HG02623 (cell line): ENCODE data around the gene RPL3.
A peak's percentile ranks its signal among the peaks of the same experiment; 100 is the strongest.

Experiments used
- ATAC-seq: cut with Tn5 transposase; IDR thresholded peaks from one replicate; pipeline ENCODE4 v1.9.1; 2021; ENCODE audit warnings: moderate library complexity; ENCODE audit not compliant: unreplicated experiment

Gene RPL3

GRCh38 chr22:39284142-39284980 is 35.1 kb downstream of the RPL3 start:
- ATAC-seq, result no peak

DNA sequence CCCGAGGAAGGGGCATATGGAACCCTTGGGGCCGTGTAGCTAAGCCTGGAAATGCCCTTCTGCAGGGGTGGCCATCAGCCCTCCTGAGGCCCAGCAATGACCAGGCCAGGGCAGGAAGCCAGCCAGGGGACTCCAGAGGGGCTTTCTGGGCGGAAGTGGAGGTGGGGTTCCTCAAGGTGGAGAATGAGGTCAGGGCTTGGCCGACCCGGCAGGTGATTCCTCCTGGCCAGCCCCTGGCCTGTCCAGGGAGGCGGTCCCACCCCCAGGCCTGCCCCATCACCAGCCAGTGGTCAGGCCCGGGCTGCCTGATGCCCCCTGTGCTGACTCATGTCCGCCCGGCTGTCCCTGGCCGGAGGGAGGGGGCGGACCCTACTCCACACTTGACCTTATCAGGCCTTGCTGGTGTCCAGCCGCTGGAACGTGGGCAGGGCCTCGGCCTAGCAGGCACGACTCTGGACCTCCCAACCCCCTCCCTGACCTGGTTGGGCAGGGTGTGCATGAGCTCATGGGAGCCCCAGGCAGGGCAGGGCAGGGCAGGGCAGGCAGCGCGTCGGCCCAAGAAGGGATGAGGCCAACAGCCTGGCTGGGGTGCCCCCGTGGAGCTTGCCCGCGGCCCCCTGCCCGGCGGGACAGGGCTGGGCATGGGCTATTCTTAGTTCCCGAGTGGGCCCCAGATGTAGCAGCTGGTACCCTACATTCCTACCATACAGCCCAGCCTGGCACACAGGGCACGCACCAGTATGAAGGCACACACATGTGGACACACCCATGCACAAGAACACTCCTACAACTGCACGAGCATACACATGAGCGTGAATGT is 35.9 kb downstream of the RPL3 start:
- no peak for ATAC-seq

- ATAC-seq, result no peak
These were observed 36.6 kb downstream of the RPL3 start for GRCh38 chr22:39282645-39283321.

DNA sequence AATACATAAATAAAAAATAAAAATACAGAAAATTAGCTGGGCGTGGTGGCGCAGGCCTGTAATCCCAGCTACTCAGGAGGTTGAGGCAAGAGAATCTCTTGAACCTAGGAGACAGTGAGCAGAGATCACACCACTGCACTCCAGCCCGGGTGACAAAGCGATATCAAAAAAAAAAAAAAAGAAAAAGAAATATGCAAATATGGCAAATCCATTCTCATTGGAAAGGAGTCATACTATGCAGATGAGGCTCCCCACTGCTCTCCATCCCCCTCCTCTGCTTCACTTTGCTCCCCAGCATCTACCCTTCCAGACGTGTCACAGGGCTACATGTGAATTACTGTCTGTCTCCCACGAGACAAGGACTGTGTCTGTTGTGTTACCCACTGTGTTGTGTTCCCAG is 38.3 kb downstream of the RPL3 start:
- no peak for ATAC-seq

GRCh38 chr22:39280250-39280649 is 39.2 kb downstream of the RPL3 start:
- ATAC-seq, result no peak

GRCh38 chr22:39279170-39279850 is 40.1 kb downstream of the RPL3 start:
- ATAC-seq, result no peak

- no peak for ATAC-seq
These were observed 41.4 kb downstream of the RPL3 start for GRCh38 chr22:39278040-39278439.

DNA sequence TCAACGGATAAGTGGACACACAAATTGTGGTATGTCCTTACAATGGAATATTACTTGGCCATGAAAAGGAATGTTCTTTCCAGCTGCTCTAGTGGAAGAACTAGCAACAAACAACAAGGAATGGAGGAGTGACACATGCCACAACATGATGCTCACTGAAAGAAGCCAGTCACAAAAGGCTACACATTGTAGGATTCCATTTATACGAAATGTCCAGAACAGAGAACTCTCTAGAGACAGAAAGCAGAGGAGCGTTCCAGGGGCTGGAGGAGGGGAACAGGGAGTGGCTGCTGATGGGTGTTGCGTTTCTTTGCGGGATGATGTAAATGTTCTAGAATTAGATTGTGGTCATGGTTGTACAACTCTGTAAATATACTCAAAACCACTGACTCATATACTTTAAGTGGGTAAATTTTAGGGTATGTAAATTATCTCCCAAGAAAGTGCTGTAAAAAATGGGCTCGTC is 42.2 kb downstream of the RPL3 start:
- ATAC-seq, result no peak

DNA sequence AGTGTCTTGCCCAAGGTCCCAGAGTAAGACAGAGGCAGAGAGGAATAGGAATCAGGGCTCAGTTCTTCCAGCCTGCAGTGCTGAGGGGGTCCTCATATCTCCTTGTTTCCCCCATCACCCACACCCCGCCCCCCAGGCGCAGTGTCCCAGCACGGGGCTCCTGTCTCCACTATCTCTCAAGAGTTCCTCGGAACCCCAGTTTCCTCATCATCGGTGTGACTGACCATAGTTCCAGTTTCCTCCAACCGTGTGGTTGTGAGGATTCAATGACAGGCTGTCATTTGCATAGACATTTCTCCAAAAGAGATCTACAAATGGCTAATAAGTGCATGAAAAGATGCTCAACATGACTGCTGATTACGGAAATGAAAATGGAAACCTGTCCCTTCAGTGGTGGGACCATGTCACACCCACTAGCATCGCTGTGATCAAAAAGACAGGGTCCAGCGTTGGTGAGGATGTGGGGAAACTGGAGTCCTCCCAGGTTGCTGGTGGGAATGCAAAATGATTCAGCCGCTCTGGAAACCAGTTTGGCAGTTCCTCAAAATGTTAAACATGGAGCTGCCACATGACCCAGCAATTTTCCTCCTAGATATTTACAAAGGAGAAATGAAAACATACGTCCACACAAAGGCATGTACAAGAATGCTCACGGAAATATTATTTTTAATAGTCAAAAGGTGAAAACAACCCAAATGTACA is 42.8 kb downstream of the RPL3 start:
- ATAC-seq, result no peak

DNA sequence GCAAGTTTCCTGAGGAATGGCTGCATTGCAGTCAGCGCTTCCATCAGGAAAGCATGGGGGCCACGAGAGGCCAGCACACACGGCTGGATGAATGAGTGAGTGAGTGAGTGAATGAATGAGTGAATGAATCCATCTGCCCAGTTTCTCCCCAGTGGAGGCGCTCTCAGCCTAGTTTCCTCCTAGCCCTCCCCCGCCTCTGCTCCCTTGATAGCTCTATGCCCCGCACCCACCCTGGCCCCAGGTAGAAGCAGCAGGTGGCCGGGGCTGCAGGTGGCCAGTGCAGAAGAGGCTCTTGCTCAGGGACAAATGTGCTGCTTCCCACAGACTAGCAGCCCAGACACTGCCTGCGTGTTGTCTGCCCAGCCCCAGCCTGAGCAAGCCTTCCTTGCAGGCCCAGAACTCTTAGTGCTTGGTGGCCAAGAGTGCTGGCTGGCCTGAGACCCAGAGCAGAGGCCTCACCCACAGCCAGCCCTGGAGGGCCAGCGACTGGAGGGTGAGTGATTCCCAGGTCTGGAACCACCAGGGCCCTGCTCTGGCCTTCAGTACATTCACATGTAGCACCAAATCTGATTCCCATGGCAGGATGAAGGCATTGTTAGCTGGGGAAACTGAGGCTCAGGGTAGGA is 43.5 kb downstream of the RPL3 start:
- no peak for ATAC-seq

DNA sequence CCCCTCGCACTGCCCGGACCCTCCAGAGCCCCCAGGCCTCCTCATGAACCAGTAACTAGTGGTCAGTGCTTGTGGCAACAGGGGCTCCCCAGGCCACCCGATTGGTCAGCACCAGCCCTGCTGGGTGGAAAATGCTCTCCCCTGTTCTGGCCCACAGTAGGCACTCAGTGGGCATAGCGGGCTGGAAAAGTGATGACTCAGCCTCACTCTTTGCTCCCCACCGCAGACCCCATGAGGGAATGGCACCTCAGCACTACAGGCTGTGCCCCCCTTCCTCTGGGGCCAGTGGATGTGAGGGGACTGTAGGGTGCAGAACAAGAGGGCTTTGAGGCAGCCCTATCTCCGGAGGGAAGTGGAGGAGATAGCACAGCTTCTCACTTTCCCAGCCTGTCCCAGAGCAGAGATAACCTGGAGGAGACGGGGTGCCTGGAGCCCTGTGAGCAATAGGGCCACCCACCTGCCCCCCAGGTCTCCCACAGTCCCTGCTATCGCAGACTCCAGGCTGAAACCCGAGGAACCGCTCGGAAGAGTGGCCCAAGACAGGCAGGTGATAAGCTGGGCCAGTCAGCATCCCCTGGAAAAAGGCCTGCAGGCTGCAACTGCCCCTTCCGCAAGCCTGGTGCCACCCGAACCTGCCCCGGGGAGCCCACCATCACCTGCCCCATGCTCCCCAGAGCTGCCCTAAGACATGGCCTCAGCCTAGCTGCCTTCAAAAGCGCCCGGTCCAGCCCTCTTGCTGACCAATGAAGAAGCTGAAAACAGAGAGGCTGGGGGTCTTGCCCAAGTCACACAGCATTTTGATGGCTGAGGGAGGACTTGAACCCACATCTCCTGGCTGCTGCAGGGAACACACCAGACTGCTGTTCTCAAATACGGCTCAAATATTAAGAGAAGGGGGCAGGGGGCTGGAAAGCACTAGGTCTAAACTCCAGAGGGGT is 45.2 kb downstream of the RPL3 start:
- no peak for ATAC-seq

GRCh38 chr22:39270792-39271191 is 48.6 kb downstream of the RPL3 start:
- ATAC-seq, result no peak

DNA sequence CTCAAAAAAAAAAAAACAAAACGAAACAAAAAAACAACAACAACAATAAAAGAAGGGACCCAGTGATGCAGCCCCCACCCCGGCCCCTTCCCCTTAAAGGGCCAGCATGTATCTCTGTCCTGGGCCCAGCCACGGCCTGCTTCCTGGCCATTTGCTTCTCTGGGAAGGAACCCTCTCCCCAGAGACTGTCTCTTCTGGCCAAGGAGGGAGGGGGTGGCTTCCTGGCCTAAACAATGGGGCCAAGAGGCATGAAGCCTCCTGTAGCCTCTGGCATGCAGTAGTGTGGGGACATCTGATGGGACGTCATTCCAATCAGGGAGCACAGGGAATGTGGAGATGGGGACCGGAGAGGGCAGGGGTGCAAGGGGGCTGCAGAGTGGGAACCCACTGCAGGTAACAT is 49.1 kb downstream of the RPL3 start:
- no peak for ATAC-seq

DNA sequence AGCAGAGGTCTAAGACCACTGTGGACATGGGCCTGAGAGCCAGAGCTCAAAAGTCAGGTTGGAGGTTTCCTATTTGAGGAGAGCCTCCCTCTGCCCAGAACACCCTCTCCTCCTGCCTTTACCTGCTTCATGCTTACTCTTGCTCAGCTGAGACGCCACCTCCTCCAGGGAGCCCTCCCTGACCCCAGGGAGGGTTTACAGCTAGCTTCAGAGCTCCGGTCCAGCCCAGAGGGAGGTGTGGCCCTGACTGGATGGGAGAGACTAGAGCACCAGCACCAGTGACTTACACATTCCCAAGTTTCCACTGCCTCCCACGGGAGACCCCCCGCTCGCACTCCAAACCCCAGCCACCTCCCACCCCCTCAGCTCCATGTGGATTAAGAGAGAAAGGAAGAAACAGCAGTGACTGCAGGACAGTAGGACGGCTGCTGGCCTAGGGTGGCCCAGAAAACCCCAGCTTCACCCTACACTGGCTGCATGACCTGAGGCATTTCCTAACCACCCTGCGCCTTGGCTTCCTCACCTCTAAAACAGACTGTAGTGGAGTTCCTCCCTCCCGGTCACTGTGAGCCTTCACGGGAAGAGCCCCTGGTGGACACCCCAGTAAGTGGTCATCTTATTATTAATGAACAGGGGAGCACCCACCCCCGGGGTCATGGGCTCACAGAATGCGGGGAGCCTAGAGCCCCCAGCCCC is 50.2 kb downstream of the RPL3 start:
- ATAC-seq, result no peak

DNA sequence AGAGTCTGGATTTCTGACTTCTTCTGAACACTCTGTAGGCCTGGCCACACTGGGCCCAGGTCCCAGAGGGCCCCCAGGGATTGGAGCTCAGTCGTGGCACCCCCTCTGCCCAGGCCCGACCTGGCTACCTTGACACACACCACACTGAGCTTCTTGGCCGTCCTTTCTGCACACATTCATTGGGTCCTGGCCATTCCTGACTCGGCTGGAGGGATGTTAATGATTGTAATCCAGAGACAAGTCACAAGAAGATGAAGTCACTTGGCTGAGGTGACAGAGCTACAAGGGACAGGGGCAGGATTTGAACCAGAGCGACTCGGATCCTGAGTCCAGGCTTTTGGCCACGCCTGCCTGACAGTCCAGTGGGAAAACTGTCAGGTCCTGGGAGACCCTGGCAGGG is 50.8 kb downstream of the RPL3 start:
- ATAC-seq, result no peak

- no peak for ATAC-seq
These were observed 51.4 kb downstream of the RPL3 start for GRCh38 chr22:39267974-39268373.

GRCh38 chr22:39266398-39267030 is 52.9 kb downstream of the RPL3 start:
- peak; percentile 71 for ATAC-seq
